ENCODE data around the gene FLAD1. TPM values are rescaled to one million over a fixed set of nuclear protein-coding genes. Genes with fewer than 3 reads are reported as not detected.

FLAD1 gene
- total and polyA plus RNA-seq, 2 donors (not counting 1 experiment from before 2014, with no cell fraction given): 11.8 to 24.9 TPM

DNA sequence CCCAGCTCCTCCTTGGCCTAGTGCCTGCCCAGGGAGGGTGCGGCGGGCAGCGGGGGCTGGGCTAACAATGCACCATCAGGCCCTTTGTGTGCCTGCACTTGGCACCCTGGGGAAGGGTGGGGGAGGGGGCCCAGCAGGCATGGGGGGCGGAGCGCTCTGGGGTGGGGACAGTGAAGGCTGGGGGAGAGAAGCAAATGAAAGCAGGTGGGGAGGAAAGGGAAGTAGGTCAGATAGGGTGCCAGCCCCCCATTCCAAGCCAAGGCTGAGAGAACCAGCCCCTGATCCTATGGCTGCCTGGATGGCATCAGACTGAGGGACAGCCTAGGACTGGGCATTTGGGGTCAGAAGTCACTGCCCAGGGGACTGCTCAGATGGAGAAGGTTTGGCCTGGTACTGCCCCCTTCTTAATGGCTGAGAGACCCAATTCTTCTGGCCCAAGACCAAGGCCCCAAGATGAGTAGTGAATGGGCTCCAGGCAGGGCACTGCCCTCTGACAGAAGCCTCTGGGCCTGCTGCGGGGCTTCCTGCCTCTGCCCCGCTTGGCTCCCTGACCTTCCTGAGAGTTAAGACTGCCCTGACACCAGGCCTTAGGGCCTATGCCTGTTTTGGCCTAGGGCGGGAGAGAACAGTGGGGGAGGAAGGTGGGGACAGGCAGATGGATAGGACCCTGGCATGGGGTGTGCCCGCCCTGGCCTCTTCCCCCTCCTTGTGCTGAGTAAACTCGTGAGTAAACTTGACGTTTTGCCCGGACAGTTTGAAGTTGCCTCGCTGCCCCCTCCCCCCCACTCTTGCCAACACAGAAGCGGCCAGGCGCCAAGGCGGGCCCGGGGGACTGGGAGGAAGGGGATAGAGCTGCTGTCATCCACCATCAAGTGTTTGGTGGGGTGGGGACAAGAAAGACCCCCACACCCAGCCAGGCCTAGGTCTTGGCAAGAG is 22.2 kb downstream of the FLAD1 start:
- Histone ChIP-seq H3K9me3 (ENCODE audit: control insufficient read depth, insufficient read depth, low read depth, low read length) (no peaks in the 10 kb centered on the region), H3K27me3 (ENCODE audit: control insufficient read depth, insufficient read depth, low read length) (no peaks in the 10 kb centered on the region), H3K36me3 (ENCODE audit: control insufficient read depth, insufficient read depth, low read length) (no peaks in the 10 kb centered on the region), H3K4me1 (ENCODE audit: control insufficient read depth, extremely low read depth, insufficient read depth, low read length) (peaks cover 15% of the 10 kb centered on the region), H3K27ac (ENCODE audit: insufficient read depth, low read length) (no peak overlapping the region), H3K79me2 (ENCODE audit: control insufficient read depth, insufficient read depth, low read length) (peaks cover 16% of the 10 kb centered on the region), H2AFZ (ENCODE audit: low read length) (no peak overlapping the region), H3K4me2 (ENCODE audit: extremely low read depth, insufficient read depth, low read length) (no peak overlapping the region), H4K20me1 (ENCODE audit: control insufficient read depth, extremely low read depth, insufficient read depth, low read length) (no peaks in the 10 kb centered on the region), H3K4me3 (replicated peaks in 1 of 4; ENCODE audit: control extremely low read depth in 1 of 4, insufficient read depth in 1 of 4, low read depth in 3 of 4, low read length in 4 of 4) (peak overlapping the region in 1 of 4 experiments; percentile 14), H3K9ac (ENCODE audit: insufficient read depth, low read length) (no peak overlapping the region)
- DNase-seq (ENCODE audit: low read depth in 2 of 2): peak; percentile 27 to 37
- no peak for TF ChIP-seq EZH2 (IDR thresholded peaks at IDR 0.05; ENCODE audit: low read length, missing control alignments)
- TF ChIP-seq CTCF (conservative IDR thresholded peaks at IDR 0.05 in 1 of 2, IDR thresholded peaks at IDR 0.05 in 1 of 2; ENCODE audit: low read depth in 1 of 2, low read length in 2 of 2): no peak

DNA sequence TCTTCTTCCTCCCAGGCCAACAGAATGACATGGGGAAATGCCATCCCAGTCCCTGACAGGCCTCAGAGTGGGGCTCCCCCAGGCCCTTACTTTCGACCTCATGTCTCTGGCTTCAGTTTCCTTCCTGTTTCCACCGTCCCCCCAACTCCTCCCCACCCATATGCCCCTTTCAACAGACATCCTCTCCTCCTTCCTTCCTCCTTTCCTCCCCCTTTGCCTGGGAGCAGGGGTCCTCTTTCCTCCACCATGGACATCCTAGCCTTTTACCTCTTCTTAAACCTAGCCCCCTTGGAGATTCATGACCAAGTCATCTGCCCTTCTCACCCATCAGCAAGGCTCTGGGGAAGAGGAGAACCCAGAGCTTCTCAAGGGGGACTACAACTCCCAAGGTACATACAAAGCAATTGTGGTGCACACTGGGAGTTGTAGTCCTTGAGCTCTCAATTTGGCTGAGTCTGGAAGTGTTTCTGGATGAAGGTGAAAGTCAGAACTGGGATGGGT is 23.5 kb downstream of the FLAD1 start:
- Histone ChIP-seq H3K36me3 (ENCODE audit: control insufficient read depth, insufficient read depth, low read length) (no peaks in the 10 kb centered on the region), H3K9me3 (ENCODE audit: control insufficient read depth, insufficient read depth, low read depth, low read length) (no peaks in the 10 kb centered on the region), H3K4me3 (replicated peaks in 1 of 4; ENCODE audit: control extremely low read depth in 1 of 4, insufficient read depth in 1 of 4, low read depth in 3 of 4, low read length in 4 of 4) (no peak overlapping the region), H3K79me2 (ENCODE audit: control insufficient read depth, insufficient read depth, low read length) (peaks cover 16% of the 10 kb centered on the region), H3K4me1 (ENCODE audit: control insufficient read depth, extremely low read depth, insufficient read depth, low read length) (peaks cover 11% of the 10 kb centered on the region), H3K27ac (ENCODE audit: insufficient read depth, low read length) (no peak overlapping the region), H3K4me2 (ENCODE audit: extremely low read depth, insufficient read depth, low read length) (no peak overlapping the region), H3K27me3 (ENCODE audit: control insufficient read depth, insufficient read depth, low read length) (no peaks in the 10 kb centered on the region), H2AFZ (ENCODE audit: low read length) (no peak overlapping the region), H3K9ac (ENCODE audit: insufficient read depth, low read length) (no peak overlapping the region), H4K20me1 (ENCODE audit: control insufficient read depth, extremely low read depth, insufficient read depth, low read length) (no peaks in the 10 kb centered on the region)
- DNase-seq (ENCODE audit: low read depth in 2 of 2): peak in 1 of 2 donors; percentile 28
- TF ChIP-seq CTCF (conservative IDR thresholded peaks at IDR 0.05 in 1 of 2, IDR thresholded peaks at IDR 0.05 in 1 of 2; ENCODE audit: low read depth in 1 of 2, low read length in 2 of 2) (no peak), EZH2 (IDR thresholded peaks at IDR 0.05; ENCODE audit: low read length, missing control alignments) (no peak)

DNA sequence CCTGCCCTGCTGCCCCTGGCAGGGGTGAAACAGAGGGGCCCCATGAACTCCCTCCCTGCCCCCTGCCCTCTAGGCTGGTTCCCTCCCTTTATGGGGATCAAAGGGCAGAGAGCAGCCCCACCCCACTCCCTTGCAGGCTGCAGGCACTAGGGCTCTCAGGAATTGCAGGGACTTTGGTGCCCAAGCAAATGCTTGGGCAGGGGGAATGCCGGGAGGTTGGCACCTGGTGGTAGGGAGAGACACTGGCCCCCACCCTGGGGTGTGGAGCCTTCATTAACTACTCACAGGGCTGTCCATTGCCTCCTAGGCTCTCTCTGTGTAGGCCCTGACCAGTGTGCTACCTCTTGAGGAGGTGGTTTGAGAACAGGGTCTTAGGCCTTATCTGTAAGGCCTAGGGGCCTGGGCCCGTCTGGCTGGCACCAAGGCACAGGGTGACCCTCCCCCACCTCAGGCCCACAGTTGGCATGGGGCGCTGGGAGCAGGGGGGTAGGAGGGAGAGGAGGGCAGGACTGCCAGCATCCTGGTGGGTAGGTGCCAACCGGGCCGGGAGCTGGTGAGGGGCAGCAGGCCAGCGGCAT is 24.2 kb downstream of the FLAD1 start:
- H3K27me3 ChIP-seq (ENCODE audit: control insufficient read depth, insufficient read depth, low read length): no peaks in the 10 kb centered on the region
- H3K79me2 ChIP-seq (ENCODE audit: control insufficient read depth, insufficient read depth, low read length): peaks cover 16% of the 10 kb centered on the region
- no peak overlapping the region for H3K4me2 ChIP-seq (ENCODE audit: extremely low read depth, insufficient read depth, low read length)
- H3K27ac ChIP-seq (ENCODE audit: insufficient read depth, low read length): no peak overlapping the region
- no peak for TF ChIP-seq EZH2 (IDR thresholded peaks at IDR 0.05; ENCODE audit: low read length, missing control alignments)
- TF ChIP-seq CTCF (conservative IDR thresholded peaks at IDR 0.05 in 1 of 2, IDR thresholded peaks at IDR 0.05 in 1 of 2; ENCODE audit: low read depth in 1 of 2, low read length in 2 of 2): no peak
- H3K4me1 ChIP-seq (ENCODE audit: control insufficient read depth, extremely low read depth, insufficient read depth, low read length): peaks cover 14% of the 10 kb centered on the region
- H3K36me3 ChIP-seq (ENCODE audit: control insufficient read depth, insufficient read depth, low read length): no peaks in the 10 kb centered on the region
- DNase-seq (ENCODE audit: low read depth in 2 of 2): no peak
- H3K9ac ChIP-seq (ENCODE audit: insufficient read depth, low read length): no peak overlapping the region
- no peaks in the 10 kb centered on the region for H3K9me3 ChIP-seq (ENCODE audit: control insufficient read depth, insufficient read depth, low read depth, low read length)
- no peaks in the 10 kb centered on the region for H4K20me1 ChIP-seq (ENCODE audit: control insufficient read depth, extremely low read depth, insufficient read depth, low read length)
- H2AFZ ChIP-seq (ENCODE audit: low read length): no peak overlapping the region
- no peak overlapping the region for H3K4me3 ChIP-seq (replicated peaks in 1 of 4; ENCODE audit: control extremely low read depth in 1 of 4, insufficient read depth in 1 of 4, low read depth in 3 of 4, low read length in 4 of 4)

Data from fibroblast of lung (primary cell).